Endometrial microvascular endothelial cells (primary cell): ENCODE measurements around the gene RANBP3L. TPM values are rescaled to one million over a fixed set of nuclear protein-coding genes. Genes with fewer than 3 reads are reported as not detected.
"Not testable (repeated sequence)": the region's sequence is repeated elsewhere in the genome, so short reads cannot be mapped to it uniquely, and the experiment has no call there.

ENCODE experiments used
- in situ Hi-C: cut with HindIII; loops from 2 replicates; pipeline ENCODE4 v1.10.0; 2017; ENCODE audit warnings: low sequenced_read_pairs, low pct_unique_long_range_greater_than_20kb; ENCODE audit errors: inconsistent ontology term
- total RNA-seq: library from RNA; depleted of rRNA; stranded (reverse); fragments of >200 nt; gene quantifications from one replicate; pipeline ENCODE4 v1.2.3, GENCODE V29; 2015; ENCODE audit errors: inconsistent ontology term

Gene RANBP3L, protein sequence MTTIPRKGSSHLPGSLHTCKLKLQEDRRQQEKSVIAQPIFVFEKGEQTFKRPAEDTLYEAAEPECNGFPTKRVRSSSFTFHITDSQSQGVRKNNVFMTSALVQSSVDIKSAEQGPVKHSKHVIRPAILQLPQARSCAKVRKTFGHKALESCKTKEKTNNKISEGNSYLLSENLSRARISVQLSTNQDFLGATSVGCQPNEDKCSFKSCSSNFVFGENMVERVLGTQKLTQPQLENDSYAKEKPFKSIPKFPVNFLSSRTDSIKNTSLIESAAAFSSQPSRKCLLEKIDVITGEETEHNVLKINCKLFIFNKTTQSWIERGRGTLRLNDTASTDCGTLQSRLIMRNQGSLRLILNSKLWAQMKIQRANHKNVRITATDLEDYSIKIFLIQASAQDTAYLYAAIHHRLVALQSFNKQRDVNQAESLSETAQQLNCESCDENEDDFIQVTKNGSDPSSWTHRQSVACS
- total RNA-seq, result not detected

DNA sequence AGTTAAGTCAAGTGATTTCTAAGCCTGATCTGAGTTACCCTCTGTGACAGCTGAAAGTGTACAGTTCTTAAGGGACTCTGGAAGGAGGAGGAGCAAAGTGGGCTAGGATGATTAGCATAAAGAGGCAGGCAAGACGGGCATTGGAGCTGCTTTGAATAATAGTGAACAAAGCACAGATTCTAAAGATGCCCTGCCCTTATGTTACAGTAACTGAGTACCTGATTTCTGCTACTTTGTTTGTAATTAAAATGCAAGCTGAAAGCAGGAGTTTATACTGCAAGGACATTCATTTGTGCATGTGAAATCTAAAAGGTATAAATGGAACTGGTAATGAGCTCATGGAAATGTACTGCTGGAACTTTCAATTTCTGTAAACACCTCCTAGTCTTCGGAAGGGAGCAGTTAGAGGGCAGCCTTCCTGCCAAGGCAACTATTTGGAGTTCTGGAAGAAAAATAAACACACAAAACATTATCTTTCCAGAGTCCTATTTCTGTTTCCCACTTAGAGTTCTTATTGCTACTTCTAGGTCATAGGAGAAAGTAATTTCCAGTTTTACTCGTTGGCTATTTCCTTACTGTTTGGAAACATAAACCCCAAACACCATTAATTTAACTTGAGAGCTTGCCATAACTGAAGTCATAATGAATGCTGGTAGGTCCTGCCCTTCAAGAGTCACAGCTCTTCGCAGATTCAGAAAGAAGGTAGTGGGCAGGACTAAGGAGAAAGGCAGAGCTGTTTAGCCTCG lies at the start of gene RANBP3L:
Gene RANBP3L, minus strand, starts transcription at position 45 of the 746 bp plus-strand sequence. CDS start 486 bp downstream, outside the sequence.
- in situ Hi-C loops, result no loop called here

DNA sequence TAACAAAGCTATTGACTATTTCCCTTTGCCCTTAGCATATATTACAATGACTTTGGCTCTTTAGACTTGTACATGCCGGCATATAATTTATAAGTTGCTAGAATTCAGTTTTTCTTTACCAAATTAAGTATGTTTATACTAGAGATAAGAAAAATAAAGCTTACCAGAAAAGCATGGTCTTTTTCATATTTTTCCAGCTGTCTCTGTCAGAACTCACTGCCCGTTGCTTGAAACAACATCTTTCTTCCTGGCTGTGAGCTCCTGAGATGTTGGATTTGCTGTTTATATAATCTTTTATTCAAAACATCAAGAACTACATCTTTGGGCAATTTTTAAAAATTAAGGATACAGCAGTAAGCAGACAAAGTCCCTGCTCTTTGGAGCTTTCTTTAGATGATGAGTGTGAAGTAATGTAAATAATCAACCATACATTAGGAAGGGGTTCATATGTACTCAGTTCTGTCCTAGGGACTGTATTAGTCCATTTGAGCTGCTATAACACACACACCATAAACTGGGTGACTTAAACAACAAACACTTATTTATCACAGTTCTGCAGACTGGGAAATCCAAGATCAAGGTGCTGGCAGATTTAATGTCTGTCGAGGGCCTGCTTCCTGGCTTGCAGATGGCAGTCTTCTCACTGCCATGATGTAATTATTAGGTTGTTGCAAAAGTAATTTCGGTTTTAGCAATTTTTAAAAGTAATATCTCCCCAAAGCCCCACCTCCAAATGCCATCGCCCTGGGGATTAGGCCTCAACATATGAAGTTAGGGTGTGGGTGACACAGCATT lies 45.4 kb upstream of the RANBP3L start:
- in situ Hi-C loops, result no loop called here

DNA sequence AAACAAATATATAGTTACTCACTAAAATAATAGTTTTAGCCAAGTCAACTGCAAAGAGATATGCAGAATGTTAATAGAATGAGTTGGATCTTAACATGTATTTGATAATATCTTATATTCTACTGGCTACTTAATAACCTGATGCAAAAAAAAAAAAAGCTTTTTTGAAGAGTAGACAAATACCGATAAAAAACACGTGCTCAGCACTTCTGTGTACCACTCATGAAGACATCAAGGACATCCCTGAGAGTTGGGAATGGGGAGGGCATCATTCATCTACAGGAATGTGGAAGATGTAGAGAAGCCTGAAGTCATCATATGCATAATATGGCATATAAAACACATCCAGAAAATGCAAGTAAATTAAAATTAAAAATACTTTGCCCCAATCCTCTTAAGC lies 43.2 kb upstream of the RANBP3L start:
- in situ Hi-C loops, result no loop called here

DNA sequence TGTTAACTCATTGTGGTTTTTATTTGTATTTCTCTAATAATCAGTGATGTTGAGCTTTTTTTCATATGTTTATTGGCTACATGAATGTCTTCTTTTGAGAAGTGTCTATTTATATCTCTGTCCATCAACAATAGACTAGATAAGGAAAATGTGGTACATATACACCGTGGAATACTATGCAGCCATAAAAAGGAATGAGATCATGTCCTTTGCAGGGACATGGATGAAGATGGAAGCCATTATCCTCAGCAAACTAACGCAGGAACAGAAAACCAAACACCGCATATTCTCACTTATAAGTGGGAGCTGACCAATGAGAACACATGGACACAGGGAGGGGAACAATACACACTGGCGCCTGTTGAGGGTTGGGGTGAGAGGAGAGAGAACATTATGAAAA lies 40.0 kb upstream of the RANBP3L start:
- in situ Hi-C loops, result not testable (repeated sequence)

DNA sequence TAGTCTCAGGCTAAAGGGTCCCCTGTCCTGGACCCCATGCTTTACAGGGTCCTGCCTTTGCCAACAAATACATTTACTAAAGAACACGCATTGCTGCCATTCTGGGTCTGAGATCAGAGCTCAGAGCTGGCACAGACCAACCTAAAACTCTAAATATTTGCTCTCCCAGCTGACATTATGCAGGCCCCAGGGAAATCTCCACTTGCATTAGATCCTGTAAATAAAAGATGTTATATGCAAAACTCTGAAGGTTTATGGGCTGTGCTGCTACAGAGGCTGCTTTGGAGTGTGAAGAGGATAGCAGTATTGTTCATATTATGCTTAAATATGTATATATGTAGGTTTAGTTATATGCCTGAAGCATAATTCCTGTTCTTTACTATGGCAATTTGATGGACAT lies 35.9 kb upstream of the RANBP3L start:
- in situ Hi-C loops, result no loop called here

DNA sequence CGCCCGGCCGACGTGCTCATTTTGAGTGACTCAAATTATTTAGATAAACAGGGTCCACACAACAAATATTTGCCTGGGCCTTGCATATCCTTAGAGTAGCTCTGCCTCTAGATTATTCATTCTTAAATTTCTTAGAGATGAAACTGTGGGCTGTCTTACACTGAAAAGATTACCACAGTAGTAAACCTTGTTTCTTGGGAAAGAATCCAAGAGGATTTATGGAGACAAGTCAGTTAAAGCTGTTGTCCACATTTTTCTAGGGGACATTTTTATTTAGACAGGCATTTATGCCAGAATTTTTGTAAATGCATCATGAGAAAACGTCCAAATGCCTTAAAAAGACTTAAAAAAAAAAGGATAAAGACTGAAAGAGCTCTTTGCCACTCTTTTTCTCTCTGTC lies 32.6 kb upstream of the RANBP3L start:
- in situ Hi-C loops, result no loop called here

DNA sequence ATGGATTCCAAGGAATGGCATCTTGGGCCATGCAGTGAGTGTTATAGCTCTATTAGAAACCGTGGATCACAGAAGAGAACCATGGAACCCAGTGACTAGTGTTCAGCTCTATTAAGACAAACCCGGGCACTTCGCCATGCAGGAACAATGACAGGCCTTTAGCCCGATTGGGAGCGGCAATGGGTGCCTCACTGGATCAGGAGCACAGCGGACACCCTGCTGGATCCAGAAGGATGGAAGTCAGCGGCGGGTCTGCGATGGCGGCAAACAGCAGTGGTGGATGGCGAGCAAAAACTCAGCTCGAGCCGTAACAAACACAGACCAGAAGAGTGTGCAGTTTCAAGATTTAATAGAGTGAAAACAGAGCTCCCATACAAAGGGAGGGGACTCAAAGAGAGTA lies 31.0 kb upstream of the RANBP3L start:
- in situ Hi-C loops, result not testable (repeated sequence)

DNA sequence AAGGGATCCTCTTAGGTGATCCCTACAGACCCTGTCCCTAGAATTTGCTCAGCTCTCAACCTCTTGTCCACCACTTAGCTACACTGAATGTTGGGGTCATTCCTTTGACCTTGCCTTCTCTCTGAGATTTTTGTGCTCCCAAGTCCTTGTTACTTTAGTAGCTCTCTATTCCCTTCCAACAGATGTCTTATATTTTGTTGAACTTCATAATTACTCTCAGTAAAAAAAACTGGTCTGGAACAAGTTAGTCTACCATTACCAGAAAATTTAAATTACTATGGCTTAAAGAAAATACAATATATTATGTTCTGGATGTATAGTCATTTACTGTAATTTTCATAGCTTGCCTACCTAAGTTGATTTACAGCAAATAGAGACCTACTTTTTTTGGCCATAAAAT lies 23.5 kb upstream of the RANBP3L start:
- in situ Hi-C loops, result no loop called here

DNA sequence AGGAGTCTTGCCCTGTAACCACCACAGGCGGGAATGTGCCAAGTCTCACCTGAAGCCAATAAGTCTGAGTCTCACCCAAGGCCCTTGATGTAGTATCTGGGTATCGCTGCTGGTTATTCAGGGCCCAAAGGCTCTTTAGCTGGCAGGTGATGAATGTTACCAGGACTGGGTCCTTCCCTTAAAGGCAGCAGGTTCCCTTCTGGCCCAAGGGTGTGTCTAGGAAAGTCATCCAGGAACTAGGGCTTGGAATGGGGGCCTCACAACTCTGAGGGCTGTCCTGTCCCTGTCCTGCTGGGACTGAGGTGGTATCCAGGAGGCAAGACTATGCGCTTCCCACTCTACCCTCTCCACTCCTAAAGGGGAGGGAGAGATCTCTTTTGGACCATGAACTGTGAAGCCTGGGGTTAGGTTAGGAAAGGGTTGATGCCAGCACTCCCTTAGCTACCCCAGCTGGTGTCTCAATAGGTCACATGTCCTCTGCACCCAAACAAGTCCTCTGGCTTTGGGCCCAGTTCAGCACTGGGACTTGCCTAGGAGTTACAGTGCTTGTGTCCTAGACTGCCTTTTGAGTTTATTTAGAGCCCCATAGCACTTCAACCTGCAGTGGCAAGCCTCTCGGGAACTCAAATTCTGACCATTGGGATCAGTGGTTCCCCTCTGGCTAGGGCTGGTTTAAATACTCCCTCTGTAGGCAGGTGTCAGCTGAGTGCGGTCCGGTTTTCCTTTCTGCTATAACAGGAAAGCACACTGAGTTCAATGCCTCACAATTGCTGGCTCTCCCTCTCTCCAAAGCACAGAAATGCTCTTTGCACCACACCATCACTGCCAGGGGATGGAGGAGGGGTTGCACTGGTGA lies 22.5 kb upstream of the RANBP3L start:
- in situ Hi-C loops, result no loop called here

DNA sequence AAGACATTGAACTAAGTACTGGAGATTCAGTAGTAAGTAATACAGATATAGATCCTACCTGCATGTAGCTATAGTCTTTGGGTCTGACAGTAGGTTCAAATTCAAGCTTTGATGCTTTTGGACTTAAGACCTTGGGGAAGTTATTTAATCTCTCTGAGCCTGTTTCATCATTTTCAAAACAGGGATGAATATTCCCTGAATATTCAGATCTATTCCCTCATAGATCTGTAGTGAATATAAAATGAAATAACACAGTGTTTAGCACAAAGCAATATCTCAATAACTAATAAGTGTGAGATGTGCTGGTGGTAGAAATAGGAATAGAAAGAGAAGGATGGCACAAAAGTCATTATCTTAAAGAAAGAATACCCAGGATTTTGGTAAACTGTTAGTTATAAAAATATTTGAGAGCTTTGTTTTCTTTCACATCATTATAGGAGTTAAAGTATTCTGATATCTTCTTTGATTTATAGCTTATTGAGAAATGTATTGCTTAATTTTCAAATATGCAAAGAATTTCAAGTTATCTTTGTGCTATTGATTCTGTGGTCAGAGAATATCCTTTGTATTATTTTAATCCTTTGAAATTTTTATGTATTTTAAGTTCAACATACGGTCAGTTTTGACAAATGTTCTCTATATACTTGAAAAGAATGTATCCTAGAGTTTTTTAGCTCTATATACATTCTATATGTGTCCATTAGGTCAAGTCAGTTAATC lies 11.4 kb upstream of the RANBP3L start:
- in situ Hi-C loops, result no loop called here

DNA sequence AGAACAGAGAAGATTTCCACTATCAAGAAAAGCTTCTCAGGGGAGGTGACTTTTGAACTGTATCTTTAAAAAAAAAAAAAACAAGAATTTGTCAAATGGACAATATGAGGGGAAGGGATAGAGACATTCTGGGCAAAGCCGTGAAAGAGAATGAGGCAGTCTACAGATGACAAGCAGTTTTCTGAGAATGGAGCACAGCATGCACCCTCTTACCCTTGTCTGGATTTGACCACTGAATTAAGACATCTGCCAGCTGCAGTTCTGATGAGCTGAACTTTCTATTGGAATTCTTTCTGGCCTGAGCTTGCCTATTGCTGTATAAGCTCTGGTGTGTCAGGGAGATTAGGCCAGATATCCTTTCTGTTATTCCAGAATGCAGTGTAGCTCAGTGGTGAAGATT lies 10.3 kb upstream of the RANBP3L start:
- in situ Hi-C loops, result no loop called here

DNA sequence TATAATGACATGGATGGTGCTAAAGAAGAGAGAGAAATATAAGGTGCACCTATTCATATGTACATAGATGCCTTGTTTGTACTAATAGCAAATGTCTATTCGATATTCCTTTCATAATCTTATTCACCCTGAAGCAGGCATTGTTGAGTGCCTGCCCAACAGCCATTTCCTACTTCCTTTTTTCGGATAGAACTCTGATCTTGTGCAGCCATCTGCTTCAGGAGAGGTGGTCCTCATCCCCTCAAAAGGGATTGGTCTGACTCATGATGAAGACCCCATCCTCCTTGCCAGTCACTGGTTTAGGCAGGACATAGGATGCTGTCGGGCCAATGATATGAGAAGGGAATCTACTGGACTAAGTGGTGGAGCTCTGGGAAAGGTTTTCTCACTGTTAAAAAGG lies 8.4 kb upstream of the RANBP3L start:
- in situ Hi-C loops, result no loop called here

DNA sequence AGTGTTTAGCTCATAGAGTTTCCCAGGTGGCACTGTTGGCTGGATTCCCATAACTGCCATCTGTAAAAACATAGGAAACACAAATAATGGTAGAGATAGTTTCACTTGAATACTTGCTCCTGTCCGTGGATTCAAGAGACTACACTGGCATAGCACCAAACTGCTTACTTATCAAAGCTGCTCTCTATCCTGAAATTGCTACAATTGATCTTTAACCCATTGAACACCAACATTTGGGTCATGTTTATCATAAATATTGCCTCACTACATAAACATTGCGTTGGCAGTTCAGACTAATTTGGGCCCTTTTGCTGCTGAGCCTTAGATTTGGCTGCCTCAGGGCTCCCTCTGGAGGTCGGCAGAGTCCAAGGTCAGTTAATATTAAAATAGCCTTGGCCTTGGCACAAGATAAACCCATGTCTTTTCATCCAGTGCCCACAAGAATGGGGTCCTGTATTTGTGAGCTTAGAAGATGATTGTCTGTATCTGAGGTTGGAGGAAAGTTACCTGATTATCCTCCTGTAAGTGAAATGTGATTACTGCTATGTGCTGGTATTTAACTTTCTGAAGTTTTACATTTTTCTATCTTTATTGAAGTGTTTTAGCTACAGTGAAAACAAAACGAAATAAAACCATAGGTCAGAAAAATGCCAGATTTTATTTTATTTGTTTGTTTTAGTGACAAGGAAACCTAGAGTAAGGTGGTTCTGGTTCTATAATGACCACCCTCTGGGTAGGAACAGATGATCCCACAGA lies 4.0 kb upstream of the RANBP3L start:
- in situ Hi-C loops, result no loop called here

DNA sequence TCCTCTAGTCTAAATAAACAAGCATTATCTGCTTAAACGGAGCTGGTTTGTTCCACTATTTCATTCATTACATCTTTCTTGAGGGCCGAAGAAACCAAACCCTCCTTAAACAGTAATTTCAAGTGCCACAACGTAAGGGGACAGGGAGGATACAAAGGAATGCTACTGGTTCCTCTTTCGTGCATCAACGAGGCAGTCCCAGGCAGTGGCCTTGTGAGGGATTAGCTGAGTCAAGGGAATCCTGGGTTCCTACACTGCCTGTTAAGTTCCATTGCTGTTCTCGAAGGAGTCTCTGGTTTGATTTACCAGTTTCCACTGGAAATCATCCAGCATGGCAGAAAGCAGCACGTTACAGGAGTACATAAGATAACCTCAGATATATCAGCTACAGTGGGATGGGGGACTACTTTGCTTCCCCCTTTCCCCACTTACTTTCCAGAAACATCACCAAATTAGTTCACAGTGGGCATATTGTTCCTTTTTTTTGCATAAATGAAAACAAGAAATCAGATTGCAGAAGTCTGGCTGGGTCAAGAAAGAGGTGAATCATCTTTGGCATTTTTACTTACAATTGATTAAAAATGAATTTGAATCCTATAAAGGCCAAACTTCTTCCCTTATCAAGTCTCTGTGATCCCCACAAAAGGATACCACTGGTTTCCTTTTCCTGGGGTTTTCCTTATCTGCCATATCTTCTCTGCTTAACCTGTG lies 2.5 kb upstream of the RANBP3L start:
- in situ Hi-C loops, result no loop called here

DNA sequence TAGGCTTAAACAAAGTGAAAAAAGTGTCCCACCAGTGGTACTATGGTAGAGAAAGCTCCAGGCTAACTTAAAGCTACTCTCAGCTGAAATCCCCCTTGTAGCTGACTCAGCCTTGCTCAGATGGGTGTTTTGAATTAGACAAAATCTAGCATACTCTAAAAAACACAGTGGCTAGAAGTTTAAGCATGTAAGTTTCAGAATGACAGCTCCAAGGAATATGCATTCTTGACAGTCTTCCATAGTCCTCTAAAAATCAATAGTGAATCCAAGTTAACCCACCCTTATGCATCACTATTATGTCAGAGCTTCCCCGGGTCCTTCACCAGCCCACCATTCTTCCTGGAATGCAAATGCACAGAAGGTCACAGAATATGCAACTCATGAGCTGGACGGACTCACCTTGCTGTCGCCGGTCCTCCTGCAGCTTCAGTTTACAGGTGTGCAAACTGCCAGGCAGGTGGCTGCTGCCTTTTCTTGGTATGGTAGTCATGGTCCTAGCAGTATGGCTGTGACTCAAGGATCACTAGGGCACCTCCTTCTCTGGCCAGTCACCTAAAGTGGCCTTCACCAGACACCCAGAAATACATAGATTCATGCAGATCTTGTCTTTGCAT lies 668 bp downstream of the RANBP3L start:
- in situ Hi-C loops, result no loop called here

DNA sequence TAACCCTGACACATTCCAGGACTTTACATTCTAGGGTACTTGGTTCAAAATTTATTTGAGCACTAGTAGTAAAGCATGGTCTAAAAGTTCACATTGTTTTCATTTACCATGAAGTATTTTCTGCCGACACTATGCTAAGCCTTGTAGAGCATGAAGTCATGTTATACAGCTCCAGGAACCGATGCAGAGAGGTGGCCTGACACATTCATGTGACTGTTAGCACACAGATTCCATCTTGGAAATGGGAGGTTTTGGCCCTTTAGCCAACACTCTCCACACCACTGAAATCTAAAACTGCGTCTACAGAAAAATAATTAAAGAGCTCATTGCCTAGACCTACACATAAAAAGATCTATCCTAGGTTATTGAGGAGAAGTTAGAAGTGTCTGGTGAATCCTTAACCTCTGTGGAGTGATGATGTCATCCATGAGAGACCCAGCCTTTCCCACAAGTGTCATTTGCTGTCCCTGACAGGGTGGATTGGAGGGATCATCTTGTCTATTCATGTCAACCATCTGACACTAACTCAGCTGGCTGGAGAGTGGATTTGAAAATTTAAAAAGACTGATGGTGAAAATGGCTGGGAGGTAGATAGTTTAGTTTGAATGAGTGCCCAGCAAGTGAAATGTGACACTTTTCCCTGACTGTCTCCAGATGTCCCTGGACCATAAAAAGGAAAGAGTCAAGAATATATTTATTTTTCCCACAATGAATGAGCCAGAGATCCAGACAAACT lies 1.3 kb downstream of the RANBP3L start:
- in situ Hi-C loops, result no loop called here
